ENCODE results near the gene PRM1.

PRM1 gene

GRCh38 chr16:11242658-11243057 is 38.5 kb downstream of the PRM1 start:
- Histone ChIP-seq H3K79me2 (ENCODE audit: control insufficient read depth, insufficient read depth, low read length, poor library complexity) (no peaks in the 10 kb centered on the region), H3K14ac (ENCODE audit: low read length) (no peak overlapping the region), H2AK5ac (ENCODE audit: low read length) (no peak overlapping the region), H3K23ac (ENCODE audit: low read length) (no peak overlapping the region), H2AFZ (ENCODE audit: insufficient read depth, low read length, poor library complexity) (no peak overlapping the region), H3K27me3 (ENCODE audit: insufficient read depth, low read length) (no peaks in the 10 kb centered on the region), H4K12ac (ENCODE audit: low read depth, low read length) (no peak overlapping the region), H2BK5ac (ENCODE audit: low read depth, low read length, poor library complexity) (no peak overlapping the region), H2BK120ac (ENCODE audit: insufficient read depth, low read length, poor library complexity) (no peak overlapping the region), H3K4me1 (ENCODE audit: control insufficient read depth in 1 of 2, insufficient read depth in 2 of 2, low read length in 2 of 2) (no peaks in the 10 kb centered on the region), H3K9ac (ENCODE audit: low read length) (no peak overlapping the region), H3K4ac (ENCODE audit: low read depth, low read length) (no peak overlapping the region), H3K79me1 (ENCODE audit: low read length) (no peaks in the 10 kb centered on the region), H3K18ac (ENCODE audit: low read length) (no peak overlapping the region), H3K9me3 (ENCODE audit: insufficient read depth, low read depth, low read length) (no peaks in the 10 kb centered on the region), H3K4me2 (ENCODE audit: low read length) (no peak overlapping the region), H3K4me3 (ENCODE audit: low read depth, low read length) (no peak overlapping the region), H3K36me3 (ENCODE audit: control insufficient read depth in 1 of 2, insufficient read depth in 2 of 2, low read length in 2 of 2) (no peaks in the 10 kb centered on the region), H4K91ac (ENCODE audit: low read depth, low read length) (no peak overlapping the region), H2BK12ac (ENCODE audit: low read length) (no peak overlapping the region), H4K8ac (ENCODE audit: low read depth, low read length) (no peak overlapping the region), H3K27ac (ENCODE audit: low read depth, low read length) (no peak overlapping the region)
- DNase-seq = no peak
- no CpG with 5 or more reads among the region's 12 CpGs for WGBS (ENCODE audit: extremely low coverage, insufficient coverage, insufficient read length)

GRCh38 chr16:11241480-11242204 is 39.5 kb downstream of the PRM1 start:
- Histone ChIP-seq H3K27me3 (ENCODE audit: insufficient read depth, low read length) (no peaks in the 10 kb centered on the region), H3K4me2 (ENCODE audit: low read length) (no peak overlapping the region), H3K4ac (ENCODE audit: low read depth, low read length) (no peak overlapping the region), H4K12ac (ENCODE audit: low read depth, low read length) (no peak overlapping the region), H3K79me1 (ENCODE audit: low read length) (no peaks in the 10 kb centered on the region), H3K18ac (ENCODE audit: low read length) (no peak overlapping the region), H3K9ac (ENCODE audit: low read length) (no peak overlapping the region), H3K9me3 (ENCODE audit: insufficient read depth, low read depth, low read length) (no peaks in the 10 kb centered on the region), H4K91ac (ENCODE audit: low read depth, low read length) (no peak overlapping the region), H3K14ac (ENCODE audit: low read length) (no peak overlapping the region), H3K23ac (ENCODE audit: low read length) (no peak overlapping the region), H4K8ac (ENCODE audit: low read depth, low read length) (no peak overlapping the region), H2AK5ac (ENCODE audit: low read length) (no peak overlapping the region), H2BK5ac (ENCODE audit: low read depth, low read length, poor library complexity) (no peak overlapping the region), H3K27ac (ENCODE audit: low read depth, low read length) (no peak overlapping the region), H2BK12ac (ENCODE audit: low read length) (no peak overlapping the region), H2BK120ac (ENCODE audit: insufficient read depth, low read length, poor library complexity) (no peak overlapping the region), H2AFZ (ENCODE audit: insufficient read depth, low read length, poor library complexity) (no peak overlapping the region), H3K4me1 (ENCODE audit: control insufficient read depth in 1 of 2, insufficient read depth in 2 of 2, low read length in 2 of 2) (no peaks in the 10 kb centered on the region), H3K36me3 (ENCODE audit: control insufficient read depth in 1 of 2, insufficient read depth in 2 of 2, low read length in 2 of 2) (no peaks in the 10 kb centered on the region), H3K4me3 (ENCODE audit: low read depth, low read length) (no peak overlapping the region), H3K79me2 (ENCODE audit: control insufficient read depth, insufficient read depth, low read length, poor library complexity) (no peaks in the 10 kb centered on the region)
- DNase-seq = no peak
- no CpG with 5 or more reads among the region's 5 CpGs for WGBS (ENCODE audit: extremely low coverage, insufficient coverage, insufficient read length)

- no peak overlapping the region for H3K14ac ChIP-seq (ENCODE audit: low read length)
- H2AFZ ChIP-seq (ENCODE audit: insufficient read depth, low read length, poor library complexity) = no peak overlapping the region
- WGBS (ENCODE audit: extremely low coverage, insufficient coverage, insufficient read length) = no CpG with 5 or more reads among the region's 10 CpGs
- no peak overlapping the region for H2BK5ac ChIP-seq (ENCODE audit: low read depth, low read length, poor library complexity)
- no peak overlapping the region for H3K27ac ChIP-seq (ENCODE audit: low read depth, low read length)
- no peak overlapping the region for H4K8ac ChIP-seq (ENCODE audit: low read depth, low read length)
- no peak overlapping the region for H2BK120ac ChIP-seq (ENCODE audit: insufficient read depth, low read length, poor library complexity)
- no peak overlapping the region for H2AK5ac ChIP-seq (ENCODE audit: low read length)
- no peak overlapping the region for H4K12ac ChIP-seq (ENCODE audit: low read depth, low read length)
- no peak overlapping the region for H3K4me3 ChIP-seq (ENCODE audit: low read depth, low read length)
- no peaks in the 10 kb centered on the region for H3K27me3 ChIP-seq (ENCODE audit: insufficient read depth, low read length)
- H3K23ac ChIP-seq (ENCODE audit: low read length) = no peak overlapping the region
- no peaks in the 10 kb centered on the region for H3K4me1 ChIP-seq (ENCODE audit: control insufficient read depth in 1 of 2, insufficient read depth in 2 of 2, low read length in 2 of 2)
- H3K36me3 ChIP-seq (ENCODE audit: control insufficient read depth in 1 of 2, insufficient read depth in 2 of 2, low read length in 2 of 2) = no peaks in the 10 kb centered on the region
- H2BK12ac ChIP-seq (ENCODE audit: low read length) = no peak overlapping the region
- no peaks in the 10 kb centered on the region for H3K79me2 ChIP-seq (ENCODE audit: control insufficient read depth, insufficient read depth, low read length, poor library complexity)
- H3K9me3 ChIP-seq (ENCODE audit: insufficient read depth, low read depth, low read length) = no peaks in the 10 kb centered on the region
- DNase-seq = no peak
- H3K9ac ChIP-seq (ENCODE audit: low read length) = no peak overlapping the region
- H3K79me1 ChIP-seq (ENCODE audit: low read length) = no peaks in the 10 kb centered on the region
- no peak overlapping the region for H3K18ac ChIP-seq (ENCODE audit: low read length)
- H3K4me2 ChIP-seq (ENCODE audit: low read length) = no peak overlapping the region
- H4K91ac ChIP-seq (ENCODE audit: low read depth, low read length) = no peak overlapping the region
- H3K4ac ChIP-seq (ENCODE audit: low read depth, low read length) = no peak overlapping the region
These were observed 40.3 kb downstream of the PRM1 start for GRCh38 chr16:11240636-11241473.

- H2BK5ac ChIP-seq (ENCODE audit: low read depth, low read length, poor library complexity) = no peak overlapping the region
- H3K18ac ChIP-seq (ENCODE audit: low read length) = no peak overlapping the region
- H3K79me1 ChIP-seq (ENCODE audit: low read length) = no peaks in the 10 kb centered on the region
- no peaks in the 10 kb centered on the region for H3K4me1 ChIP-seq (ENCODE audit: control insufficient read depth in 1 of 2, insufficient read depth in 2 of 2, low read length in 2 of 2)
- H3K4me3 ChIP-seq (ENCODE audit: low read depth, low read length) = no peak overlapping the region
- no peak overlapping the region for H2BK12ac ChIP-seq (ENCODE audit: low read length)
- H4K8ac ChIP-seq (ENCODE audit: low read depth, low read length) = no peak overlapping the region
- H3K23ac ChIP-seq (ENCODE audit: low read length) = no peak overlapping the region
- no peak overlapping the region for H2AFZ ChIP-seq (ENCODE audit: insufficient read depth, low read length, poor library complexity)
- no peak overlapping the region for H3K27ac ChIP-seq (ENCODE audit: low read depth, low read length)
- H4K12ac ChIP-seq (ENCODE audit: low read depth, low read length) = no peak overlapping the region
- H3K4ac ChIP-seq (ENCODE audit: low read depth, low read length) = no peak overlapping the region
- no peaks in the 10 kb centered on the region for H3K36me3 ChIP-seq (ENCODE audit: control insufficient read depth in 1 of 2, insufficient read depth in 2 of 2, low read length in 2 of 2)
- no peaks in the 10 kb centered on the region for H3K27me3 ChIP-seq (ENCODE audit: insufficient read depth, low read length)
- no peak overlapping the region for H3K14ac ChIP-seq (ENCODE audit: low read length)
- no peak overlapping the region for H4K91ac ChIP-seq (ENCODE audit: low read depth, low read length)
- H3K4me2 ChIP-seq (ENCODE audit: low read length) = no peak overlapping the region
- H2BK120ac ChIP-seq (ENCODE audit: insufficient read depth, low read length, poor library complexity) = no peak overlapping the region
- H3K9ac ChIP-seq (ENCODE audit: low read length) = no peak overlapping the region
- no peak for DNase-seq
- H3K79me2 ChIP-seq (ENCODE audit: control insufficient read depth, insufficient read depth, low read length, poor library complexity) = no peaks in the 10 kb centered on the region
- H3K9me3 ChIP-seq (ENCODE audit: insufficient read depth, low read depth, low read length) = no peaks in the 10 kb centered on the region
- WGBS (ENCODE audit: extremely low coverage, insufficient coverage, insufficient read length) = no CpG with 5 or more reads among the region's 10 CpGs
- no peak overlapping the region for H2AK5ac ChIP-seq (ENCODE audit: low read length)
These were observed 41.2 kb downstream of the PRM1 start for GRCh38 chr16:11239644-11240632.

Data from trophoblast cell (in vitro differentiated cells and primary cell).